ENCODE measurements around the gene CD47.

CD47 gene

DNA sequence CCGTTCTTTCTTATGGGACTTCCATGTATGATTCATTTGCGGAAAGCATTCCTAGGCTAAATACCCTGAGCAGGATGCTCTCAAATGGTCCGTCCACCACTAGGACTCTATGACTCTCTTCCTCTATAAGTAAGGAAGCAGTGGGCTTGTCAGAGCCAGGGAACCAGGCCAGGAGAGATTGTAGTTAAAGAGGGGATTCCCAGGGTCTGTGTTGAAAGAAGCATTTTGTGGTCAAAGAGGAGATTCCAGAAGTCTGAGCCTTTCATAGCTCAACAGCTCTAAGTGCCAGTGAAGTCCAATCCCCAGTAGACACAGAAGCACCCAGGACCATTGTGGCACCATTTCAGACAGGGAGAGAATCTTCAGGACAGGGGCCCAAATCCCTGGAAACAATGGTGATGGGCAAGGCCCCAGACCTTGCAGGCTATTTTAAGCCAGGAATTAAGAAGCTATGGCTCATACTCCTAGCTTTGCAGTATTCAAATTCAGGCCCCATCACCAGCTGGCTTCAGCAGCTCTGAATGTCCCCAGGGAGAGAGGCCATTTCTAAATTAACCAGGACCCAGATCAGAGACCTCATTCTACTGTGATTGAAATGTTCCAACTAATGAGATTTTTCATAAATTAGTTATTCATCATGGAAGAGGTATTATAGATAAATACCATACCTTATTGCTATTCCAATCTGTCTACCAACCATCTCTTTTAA is 81.7 kb downstream of the CD47 start:
- no peak for DNase-seq

DNA sequence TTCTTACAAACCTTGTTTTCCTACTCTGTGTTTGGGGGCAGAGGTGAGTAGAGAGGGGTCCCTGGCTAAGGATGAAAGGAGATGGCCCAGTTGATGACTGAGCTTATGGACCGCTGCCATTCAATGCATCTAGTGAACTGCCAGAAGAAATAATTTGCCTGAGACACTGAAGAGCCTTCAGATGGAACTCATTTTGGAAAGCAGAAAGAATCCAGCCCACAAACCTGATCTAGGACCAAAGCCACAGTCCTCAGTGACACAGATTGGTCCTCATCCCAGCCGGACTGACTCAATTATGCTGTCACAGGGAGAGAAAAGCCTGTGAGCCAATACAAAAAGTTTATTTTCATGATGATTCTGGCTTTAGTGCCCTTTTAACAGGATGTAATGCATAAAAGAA is 82.7 kb downstream of the CD47 start:
- no peak for DNase-seq

DNA sequence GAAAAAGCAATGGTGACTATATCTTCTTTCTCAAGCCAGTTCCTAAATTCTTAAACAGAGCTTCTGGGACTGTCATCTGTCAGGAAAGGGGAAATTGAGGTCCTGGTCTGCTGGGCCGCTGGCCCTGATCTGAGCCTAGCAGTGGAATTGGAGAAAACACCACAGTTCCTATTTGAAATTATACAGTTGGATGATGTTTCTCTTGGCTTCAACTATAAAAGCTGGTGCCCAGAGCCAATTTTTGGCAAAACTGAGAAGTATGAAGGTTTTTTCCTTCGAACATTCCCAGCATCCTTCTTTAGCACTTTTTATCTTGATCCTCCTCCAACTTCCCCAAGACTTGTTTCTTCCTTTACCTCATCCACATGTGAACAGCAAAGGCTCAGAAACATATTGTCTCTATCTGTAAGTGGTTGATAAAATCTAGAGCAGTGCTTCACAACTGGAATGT is 83.9 kb downstream of the CD47 start:
- DNase-seq = no peak

DNA sequence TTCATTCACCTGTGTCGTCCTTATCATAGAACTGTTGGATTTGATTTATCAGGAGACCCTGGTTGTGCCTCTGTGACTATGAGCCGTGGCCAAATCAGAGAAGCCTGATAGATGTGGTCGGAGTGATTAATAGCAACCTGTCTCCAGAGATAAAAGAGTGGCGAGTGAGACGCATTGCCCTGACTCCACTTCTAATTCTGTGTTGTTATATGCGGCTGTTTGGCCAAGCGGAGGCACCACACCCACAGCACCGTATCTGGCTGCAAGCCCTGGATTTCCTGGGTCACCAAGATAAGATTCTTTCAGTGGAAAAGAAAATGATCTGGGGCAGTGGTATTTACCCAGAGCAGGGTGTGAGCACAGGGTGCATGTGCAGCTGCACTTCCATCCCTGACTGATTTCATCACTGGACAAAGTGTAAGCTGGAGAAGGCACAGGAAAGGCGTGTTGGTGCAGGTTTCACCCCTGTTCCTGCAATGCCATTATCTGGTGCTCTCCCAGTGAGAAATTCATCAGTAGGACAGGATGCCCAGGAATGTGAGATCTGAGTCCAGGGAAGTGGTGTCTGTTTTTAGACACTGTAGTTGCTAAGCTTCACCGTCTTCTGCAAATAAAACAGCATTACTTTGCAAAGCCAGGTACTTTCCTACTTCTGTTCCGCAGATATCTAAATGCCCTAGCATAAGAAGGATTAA is 84.6 kb downstream of the CD47 start:
- no peak for DNase-seq

DNA sequence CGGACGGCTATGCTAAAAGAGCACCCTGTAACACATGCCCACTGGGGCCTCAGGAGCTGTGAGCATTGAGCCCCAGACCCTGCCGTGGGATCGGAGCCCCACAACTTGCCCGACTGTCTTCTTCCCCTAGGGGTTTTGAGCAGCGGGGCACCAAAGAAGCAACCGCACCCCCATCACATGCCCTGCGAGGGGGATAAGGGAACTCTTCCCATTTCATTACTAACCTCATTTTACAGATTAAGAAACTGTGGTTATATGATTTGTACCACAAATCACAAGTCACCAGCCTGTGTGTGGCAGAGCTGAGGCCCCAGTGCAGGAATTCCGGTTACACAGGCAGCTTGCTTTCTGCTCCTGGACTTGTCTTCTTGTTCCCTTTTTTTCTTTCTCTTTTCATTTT is 86.2 kb downstream of the CD47 start:
- DNase-seq = no peak

DNA sequence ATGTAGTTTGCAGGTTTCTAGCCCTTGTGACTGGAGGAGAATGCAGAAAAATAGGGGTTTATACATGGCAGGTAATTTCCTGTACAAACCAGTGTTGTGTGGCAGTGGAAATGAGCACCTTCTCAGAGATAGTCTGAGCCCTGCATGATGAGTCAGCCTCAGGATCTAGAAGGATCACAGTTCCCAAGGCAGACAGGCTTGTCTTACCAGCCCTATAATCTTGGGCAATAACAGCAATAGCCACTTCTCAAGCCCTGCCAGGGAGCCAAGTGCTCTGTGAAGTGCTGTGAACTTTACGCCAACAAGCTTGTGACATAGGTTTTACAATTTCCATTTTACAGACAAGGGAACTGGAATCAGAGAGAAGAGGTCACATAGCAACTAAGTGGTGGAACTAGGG is 89.4 kb downstream of the CD47 start:
- no peak for DNase-seq

DNA sequence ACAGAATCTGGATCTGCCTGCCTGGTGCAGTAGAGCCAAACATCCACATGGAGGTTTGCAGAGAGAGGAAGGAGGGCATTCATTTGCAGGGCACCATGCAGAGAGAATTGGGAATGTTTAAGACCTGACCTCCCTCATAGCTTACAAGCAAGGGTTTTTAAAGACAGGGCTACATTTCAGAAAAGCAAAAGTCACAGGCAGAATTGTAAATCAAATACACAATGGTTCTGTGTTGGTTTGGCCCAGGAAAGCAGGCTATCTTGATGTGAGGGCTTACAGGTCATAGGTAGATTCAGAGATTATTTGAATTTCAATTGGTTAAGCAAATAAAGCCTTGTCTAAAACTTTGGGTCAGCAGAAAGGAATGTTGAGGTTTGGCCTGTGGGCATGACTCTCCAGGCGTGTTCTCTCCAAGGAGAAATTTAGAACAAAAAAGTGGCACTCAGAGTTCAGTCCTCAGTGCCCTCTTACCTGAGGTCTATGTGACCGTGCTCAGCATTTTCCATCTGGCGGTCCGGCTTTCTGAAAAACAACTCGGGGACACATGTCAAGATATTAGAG is 91.5 kb downstream of the CD47 start:
- DNase-seq = no peak

DNA sequence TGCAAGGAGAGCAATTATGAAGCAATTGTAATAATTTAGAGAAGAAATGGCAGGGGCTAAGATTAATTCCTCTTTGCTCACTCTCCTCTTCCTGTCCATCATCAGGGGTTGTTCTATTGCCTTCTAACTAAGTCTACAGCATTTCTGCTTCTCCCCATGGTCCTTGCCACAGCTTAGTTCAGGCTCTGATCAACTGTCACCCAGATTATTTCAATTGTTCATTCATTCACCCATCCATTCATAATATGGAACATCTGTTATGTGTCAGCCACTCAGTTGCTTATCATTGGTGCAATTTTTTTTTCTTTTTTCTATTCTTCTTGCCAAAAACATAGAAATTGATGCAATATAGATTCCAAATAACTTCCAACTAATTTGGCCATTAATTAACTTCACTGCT is 93.2 kb downstream of the CD47 start:
- no peak for DNase-seq

DNA sequence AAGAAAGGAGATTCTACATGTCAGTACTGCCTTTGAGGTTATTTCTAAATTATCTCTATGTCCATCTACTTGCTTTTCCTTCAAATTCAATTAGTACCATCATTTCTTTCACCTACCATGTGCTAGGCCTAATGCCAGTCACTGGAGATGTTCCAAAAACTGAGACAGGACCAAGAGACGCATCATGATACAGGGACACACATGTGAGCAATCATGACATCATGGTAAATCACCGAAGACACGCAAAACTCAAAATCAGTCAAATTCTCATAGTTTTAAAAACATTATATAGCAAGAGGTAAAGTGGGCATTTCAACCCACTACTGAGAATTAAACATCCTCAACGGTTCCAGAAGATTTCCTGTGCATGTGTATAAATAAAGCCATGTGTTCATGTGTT is 95.0 kb downstream of the CD47 start:
- no peak for DNase-seq

DNA sequence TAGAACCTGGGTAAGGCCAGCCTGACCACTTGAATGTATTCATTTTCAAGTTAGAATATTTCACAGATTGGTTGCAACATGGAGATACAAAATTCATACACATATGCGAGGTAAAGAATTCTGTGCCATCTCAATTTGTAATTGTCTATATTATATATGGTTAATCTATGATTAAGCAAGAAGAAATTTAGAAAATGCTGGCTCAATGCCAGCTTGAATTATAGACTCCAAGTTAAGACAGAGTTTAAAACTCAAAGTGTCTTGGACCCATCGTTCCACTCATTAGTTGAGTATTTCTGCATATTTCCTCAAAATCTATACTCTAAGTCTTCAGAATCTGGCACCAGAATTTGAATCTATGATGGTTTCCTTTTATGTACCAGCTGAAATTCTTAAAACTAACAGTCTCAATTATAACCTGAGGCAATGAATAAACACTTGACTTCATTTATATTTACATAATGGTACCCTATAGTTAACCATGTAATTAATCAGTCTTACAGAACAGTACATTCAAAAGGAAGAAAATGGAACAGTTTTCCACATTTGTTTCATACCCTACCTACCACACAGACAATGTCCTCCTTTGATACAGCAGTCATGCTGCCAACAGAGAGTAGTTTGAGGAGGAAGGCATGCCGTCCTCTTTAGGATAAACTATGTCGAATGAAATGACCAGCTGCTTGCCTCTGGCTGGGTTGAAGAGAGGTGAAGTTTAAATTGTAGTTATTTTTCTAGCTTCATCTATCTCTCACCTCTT is 95.7 kb downstream of the CD47 start:
- no peak for DNase-seq

DNA sequence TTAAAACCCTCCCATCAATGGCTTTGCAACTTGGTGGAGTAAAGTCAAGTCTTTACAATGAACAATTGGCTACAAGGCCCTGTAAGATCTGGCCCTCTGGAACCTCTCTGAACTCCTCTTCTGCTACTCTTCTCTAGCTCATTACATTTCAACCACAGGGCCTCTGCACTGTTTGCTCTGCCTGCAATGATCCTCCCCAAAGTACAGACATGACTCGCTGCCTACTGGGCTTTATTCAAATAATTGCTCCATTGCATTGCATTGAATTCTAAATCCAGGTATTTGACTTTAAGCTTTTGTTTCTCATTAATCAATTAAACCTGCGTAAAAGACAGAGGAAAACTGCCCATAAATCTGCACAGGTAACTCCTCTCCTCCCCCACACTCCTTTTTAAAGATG is 96.7 kb downstream of the CD47 start:
- no peak for DNase-seq

DNA sequence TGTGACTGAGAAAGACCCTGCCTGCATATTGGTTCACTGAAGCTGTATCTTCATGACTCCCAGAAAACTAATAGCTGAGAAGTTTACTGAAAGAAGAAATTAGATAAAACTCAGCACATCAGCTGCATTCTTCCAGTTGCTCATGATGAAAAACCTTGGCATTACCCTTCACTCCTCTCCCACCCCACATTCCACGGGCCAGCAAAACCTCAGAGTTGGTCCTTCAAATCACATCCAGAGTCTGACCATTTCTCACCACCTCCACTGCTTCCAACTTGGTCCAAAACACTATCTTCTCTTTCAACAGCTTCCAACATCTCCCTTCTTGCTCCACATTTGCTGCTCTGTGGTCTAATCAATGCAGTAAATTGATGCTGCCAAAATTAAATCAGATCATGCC is 97.1 kb downstream of the CD47 start:
- no peak for DNase-seq

Measured in CD4-positive, alpha-beta T cell treated with Interferon gamma for 1 hour (primary cell).